Activated CD4-positive, alpha-beta T cell treated with anti-CD3 and anti-CD28 coated beads for 48 hours (primary cell): Measurements from ENCODE around the gene UTF1.

Source experiments
- DNase-seq: peaks from one replicate; pipeline ENCODE4 v3.0.0-alpha.2; 2020

UTF1 gene

DNA sequence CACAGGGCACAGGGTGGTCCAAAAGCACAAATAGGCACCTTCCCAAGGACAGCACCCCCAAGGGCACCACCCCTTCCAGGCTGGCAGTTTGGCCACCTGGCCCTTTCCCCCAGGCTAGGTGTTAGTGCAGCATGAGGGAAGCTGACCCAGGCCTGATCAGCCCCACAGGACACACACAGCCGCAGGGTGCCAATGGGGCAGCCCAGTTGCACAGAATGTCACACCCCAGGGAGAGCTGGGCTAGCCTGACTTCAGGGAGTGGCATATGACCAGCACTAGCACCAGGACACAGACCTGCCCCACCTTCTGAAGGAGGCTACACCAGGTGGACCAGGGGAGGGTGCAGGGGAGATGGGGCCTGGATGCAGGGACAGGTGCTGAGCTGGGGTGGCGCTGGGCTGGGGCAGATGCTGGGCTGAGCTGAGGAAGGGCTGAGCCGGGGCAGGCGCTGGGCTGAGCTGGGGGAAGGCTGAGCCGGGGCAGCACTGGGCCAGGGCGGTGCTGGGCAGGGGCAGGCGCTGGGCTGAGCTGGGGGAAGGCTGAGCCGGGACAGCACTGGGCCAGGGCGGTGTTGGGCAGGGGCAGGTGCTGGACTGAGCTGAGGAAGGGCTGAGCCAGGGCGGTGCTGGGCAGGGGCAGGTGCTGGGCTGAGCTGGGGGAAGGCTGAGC lies 50.5 kb downstream of the UTF1 start:
- no peak for DNase-seq

DNA sequence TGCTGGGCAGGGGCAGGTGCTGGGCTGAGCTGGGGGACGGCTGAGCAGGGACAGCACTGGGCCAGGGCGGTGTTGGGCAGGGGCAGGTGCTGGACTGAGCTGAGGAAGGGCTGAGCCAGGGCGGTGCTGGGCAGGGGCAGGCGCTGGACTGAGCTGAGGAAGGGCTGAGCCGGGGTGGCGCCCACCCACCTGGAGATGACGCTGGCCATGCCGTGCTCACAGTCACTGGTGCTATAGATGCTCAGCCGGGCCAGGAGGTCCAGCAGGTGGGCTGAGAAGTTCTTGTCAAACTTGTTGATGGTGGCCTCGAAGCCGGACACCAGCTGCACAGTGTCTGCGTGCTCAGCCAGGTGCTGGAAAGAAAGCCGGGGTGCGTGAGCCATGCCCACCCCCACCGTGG lies 51.1 kb downstream of the UTF1 start:
- DNase-seq, result no peak
